Measurements from ENCODE around the gene TYK2. TPM values are rescaled to one million over a fixed set of nuclear protein-coding genes. Genes with fewer than 3 reads are reported as not detected.
"Not testable (repeated sequence)": the region's sequence is repeated elsewhere in the genome, so short reads cannot be mapped to it uniquely, and the experiment has no call there.

TYK2 gene
- total and polyA plus RNA-seq, 7 donors = 35.6 to 125 (median 47.2) TPM

DNA sequence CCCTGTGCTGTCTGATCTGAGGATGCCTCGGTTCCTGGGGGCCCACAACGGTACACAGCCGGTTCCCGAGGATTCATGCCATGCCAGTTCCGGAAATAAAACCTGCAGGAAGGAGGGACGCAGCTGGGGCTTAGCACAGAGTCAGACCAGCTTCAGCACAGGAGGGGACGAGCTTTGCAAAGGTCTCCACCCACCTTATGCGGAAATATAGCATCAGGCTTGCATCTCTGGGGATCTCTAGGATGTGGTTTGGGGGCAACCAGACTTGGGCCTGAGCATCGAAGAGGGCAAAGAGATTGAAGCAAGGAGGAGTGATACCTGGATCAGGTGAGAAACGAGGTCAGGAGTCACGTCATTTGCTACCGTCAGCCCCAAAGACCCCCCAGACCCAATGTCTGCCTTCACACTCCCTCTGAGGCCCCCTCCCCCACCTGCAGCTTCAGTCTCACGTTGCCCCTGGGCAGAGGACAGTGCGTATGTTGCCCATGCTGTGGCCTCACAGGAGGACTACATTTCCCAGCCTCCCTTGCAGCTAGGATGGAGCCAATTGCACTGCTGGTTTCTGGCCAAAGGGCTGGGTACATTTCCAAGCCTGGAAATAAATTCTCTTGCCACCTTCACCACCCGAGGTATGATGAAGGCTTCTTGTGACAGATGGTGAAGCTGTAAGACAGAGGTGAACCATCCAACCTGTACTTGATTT is 12.1 kb downstream of the TYK2 start:
- Histone ChIP-seq H3K27me3 (no peaks in the 10 kb centered on the region), H3K4me3 (no peak overlapping the region), H3K36me3 (peaks cover 22 to 85% (median 42%) of the 10 kb centered on the region in 4 donors), H3K9me3 (no peaks in the 10 kb centered on the region), H3K27ac (no peak overlapping the region), H3K4me1 (no peaks in the 10 kb centered on the region)
- intact Hi-C loops (cut with DNase I) = no loop called here
- DNase-seq = no peak
- 94 to 96% methylated on average over 15 of the region's 15 CpGs for WGBS, 2 donors
- TF ChIP-seq POLR2A (IDR thresholded peaks at IDR 0.05) (no peak), EP300 (IDR thresholded peaks at IDR 0.05) (no peak), POLR2AphosphoS5 (IDR thresholded peaks at IDR 0.05) (no peak)
- TF ChIP-seq, protein P1, sequence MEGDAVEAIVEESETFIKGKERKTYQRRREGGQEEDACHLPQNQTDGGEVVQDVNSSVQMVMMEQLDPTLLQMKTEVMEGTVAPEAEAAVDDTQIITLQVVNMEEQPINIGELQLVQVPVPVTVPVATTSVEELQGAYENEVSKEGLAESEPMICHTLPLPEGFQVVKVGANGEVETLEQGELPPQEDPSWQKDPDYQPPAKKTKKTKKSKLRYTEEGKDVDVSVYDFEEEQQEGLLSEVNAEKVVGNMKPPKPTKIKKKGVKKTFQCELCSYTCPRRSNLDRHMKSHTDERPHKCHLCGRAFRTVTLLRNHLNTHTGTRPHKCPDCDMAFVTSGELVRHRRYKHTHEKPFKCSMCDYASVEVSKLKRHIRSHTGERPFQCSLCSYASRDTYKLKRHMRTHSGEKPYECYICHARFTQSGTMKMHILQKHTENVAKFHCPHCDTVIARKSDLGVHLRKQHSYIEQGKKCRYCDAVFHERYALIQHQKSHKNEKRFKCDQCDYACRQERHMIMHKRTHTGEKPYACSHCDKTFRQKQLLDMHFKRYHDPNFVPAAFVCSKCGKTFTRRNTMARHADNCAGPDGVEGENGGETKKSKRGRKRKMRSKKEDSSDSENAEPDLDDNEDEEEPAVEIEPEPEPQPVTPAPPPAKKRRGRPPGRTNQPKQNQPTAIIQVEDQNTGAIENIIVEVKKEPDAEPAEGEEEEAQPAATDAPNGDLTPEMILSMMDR (IDR thresholded peaks at IDR 0.05) = no peak

DNA sequence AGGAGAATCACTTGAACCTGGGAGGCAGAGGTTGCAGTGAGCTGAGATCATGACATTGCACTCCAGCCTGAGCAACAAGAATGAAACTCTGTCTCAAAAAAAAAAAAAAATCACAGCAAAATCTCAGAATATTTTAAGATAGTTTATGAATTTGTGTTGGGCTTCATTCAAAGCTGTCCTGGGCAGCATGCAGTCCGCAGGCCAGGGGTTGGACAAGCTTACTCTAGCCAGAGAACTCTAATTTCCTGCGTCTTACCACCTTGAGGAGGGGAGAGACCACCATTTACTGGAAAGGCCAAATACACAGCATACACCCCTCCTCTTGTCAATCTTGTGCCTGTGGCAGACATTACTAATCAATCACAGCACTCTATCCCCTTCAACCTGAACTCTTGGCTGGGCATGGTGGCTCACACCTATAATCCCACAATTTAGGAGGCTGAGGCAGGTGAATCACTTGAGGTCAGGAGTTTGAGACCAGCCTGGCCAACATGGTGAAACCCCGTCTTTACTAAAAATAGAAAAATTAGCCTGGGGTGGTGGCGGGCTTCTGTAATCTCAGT is 13.3 kb downstream of the TYK2 start:
- H3K4me1 ChIP-seq; H3K4me3 ChIP-seq; H3K27ac ChIP-seq; H3K9me3 ChIP-seq; DNase-seq; H3K27me3 ChIP-seq; intact Hi-C loops (cut with DNase I): not testable (repeated sequence)
- H3K36me3 ChIP-seq = peaks cover 22 to 92% (median 42%) of the 10 kb centered on the region in 4 donors
- 97 to 99% methylated on average over 4 of the region's 4 CpGs for WGBS, 2 donors

DNA sequence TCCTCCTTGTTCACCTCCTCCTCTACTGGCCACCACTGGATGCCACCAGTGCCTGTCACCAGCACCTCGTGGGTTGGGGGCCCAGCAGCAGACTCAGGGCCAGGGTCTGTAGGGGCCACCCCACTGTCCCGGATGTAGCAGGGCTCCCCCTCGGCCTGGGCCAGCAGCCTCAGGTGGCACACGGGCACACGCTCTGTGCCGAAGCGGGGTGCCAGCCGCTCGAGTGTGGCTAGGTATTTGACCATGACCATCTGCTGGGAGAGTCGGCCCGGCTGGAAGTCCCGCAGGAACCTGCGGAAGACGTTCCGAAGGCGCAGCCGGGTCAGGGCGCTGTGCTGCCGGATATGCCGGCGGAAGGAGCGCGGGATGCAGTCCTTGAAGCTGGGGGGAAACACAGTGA is 14.9 kb downstream of the TYK2 start:
- whole genome bisulfite sequencing, 2 donors = 96 to 97% methylated on average over 23 of the region's 23 CpGs
- H3K36me3 ChIP-seq = peaks cover 22 to 97% (median 45%) of the 10 kb centered on the region in 4 donors
- no peaks in the 10 kb centered on the region for H3K9me3 ChIP-seq
- no peak overlapping the region for H3K4me3 ChIP-seq
- no peak for DNase-seq
- no peak overlapping the region for H3K27ac ChIP-seq
- H3K27me3 ChIP-seq = no peaks in the 10 kb centered on the region
- TF ChIP-seq POLR2AphosphoS5 (IDR thresholded peaks at IDR 0.05) = no peak
- no peak for TF ChIP-seq POLR2A (IDR thresholded peaks at IDR 0.05)
- TF ChIP-seq, protein P1 (IDR thresholded peaks at IDR 0.05) = no peak
- no peak for TF ChIP-seq EP300 (IDR thresholded peaks at IDR 0.05)
- no peaks in the 10 kb centered on the region for H3K4me1 ChIP-seq
- intact Hi-C loops (cut with DNase I) = no loop called here

DNA sequence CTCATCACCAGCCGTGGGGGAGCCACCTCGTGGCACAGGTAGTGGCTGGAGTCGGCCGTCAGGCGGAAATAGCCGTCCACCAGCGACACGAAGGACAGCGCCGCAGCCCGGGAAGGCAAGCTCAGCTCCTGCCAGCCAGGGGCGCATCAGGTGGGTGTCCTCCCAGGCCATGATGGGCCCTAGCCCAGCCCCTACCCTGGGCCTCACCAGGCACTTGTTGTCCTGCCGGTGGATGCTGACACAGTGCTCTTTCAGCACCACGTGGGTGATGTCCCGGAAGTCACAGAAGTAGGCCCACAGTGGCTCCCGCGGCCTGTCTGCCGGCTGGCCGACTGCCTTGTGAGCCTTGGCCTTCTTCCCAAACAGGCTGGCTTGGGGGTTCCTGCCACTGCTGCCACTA is 15.7 kb downstream of the TYK2 start:
- intact Hi-C loops (cut with DNase I) = no loop called here
- H3K9me3 ChIP-seq = no peaks in the 10 kb centered on the region
- peaks cover 21 to 99% (median 45%) of the 10 kb centered on the region in 4 donors for H3K36me3 ChIP-seq
- H3K4me3 ChIP-seq = no peak overlapping the region
- no peak overlapping the region for H3K27ac ChIP-seq
- 93 to 94% methylated on average over 19 of the region's 19 CpGs for WGBS, 2 donors
- TF ChIP-seq, protein P1 (IDR thresholded peaks at IDR 0.05) = no peak
- no peak for TF ChIP-seq EP300 (IDR thresholded peaks at IDR 0.05)
- no peak for TF ChIP-seq POLR2AphosphoS5 (IDR thresholded peaks at IDR 0.05)
- no peak for TF ChIP-seq POLR2A (IDR thresholded peaks at IDR 0.05)
- no peak for DNase-seq
- no peaks in the 10 kb centered on the region for H3K27me3 ChIP-seq
- no peaks in the 10 kb centered on the region for H3K4me1 ChIP-seq

DNA sequence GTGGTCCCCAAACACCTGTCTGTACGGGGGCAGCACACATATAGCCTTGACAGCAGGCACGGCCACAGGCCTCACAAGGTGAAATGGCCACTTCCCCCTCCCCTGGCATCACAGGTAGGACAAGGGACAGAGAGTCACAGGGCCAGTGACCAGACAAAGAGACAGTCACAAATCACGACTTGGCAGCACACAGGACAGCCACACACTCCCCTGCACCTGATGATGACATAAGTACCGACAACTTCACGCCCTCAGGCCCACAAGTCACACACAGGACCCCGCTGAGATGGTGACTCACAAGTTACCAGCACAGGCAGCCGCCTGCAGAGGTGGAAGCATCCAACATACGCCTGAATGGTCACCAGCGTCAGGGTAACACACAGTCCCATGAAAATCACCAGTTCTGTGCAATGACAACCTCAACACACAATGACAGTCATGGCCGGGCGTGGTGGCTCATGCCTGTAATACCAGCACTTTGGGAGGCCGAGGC is 16.5 kb downstream of the TYK2 start:
- H3K27ac ChIP-seq = no peak overlapping the region
- H3K4me3 ChIP-seq = no peak overlapping the region
- no peaks in the 10 kb centered on the region for H3K4me1 ChIP-seq
- DNase-seq = no peak
- peaks cover 18 to 99% (median 49%) of the 10 kb centered on the region in 4 donors for H3K36me3 ChIP-seq
- H3K9me3 ChIP-seq = no peaks in the 10 kb centered on the region
- no peaks in the 10 kb centered on the region for H3K27me3 ChIP-seq
- intact Hi-C loops (cut with DNase I) = no loop called here
- TF ChIP-seq, protein P1 (IDR thresholded peaks at IDR 0.05) = no peak
- no peak for TF ChIP-seq POLR2A (IDR thresholded peaks at IDR 0.05)
- no peak for TF ChIP-seq EP300 (IDR thresholded peaks at IDR 0.05)
- TF ChIP-seq POLR2AphosphoS5 (IDR thresholded peaks at IDR 0.05) = no peak
- 93 to 94% methylated on average over 12 of the region's 12 CpGs for WGBS, 2 donors

Measured in sigmoid colon (tissue), 7 donors.